Neural cell (in vitro differentiated cells): ENCODE results near the gene LPIN2.
"Not testable (repeated sequence)": the region's sequence is repeated elsewhere in the genome, so short reads cannot be mapped to it uniquely, and the experiment has no call there.

Source experiments
- EP300 ChIP-seq: fragments of 450-650 bp; conservative IDR thresholded peaks from 2 replicates; pipeline ENCODE4 v1.6.1; 2014; ENCODE audit warnings: antibody characterized with exemption, mild to moderate bottlenecking, moderate library complexity; ENCODE audit not compliant: poor library complexity, severe bottlenecking
- EZH2 ChIP-seq: fragments of 200-600, 300-800 bp; shearing (Covaris generic), sonication (generic); IDR thresholded peaks from 2 replicates; pipeline ENCODE4 v1.6.1; 2014; ENCODE audit warnings: antibody characterized with exemption, low read length, borderline replicate concordance, mild to moderate bottlenecking; ENCODE audit not compliant: insufficient read depth, poor library complexity, severe bottlenecking
- MXI1 ChIP-seq: fragments of 450-650 bp; conservative IDR thresholded peaks from 2 replicates; pipeline ENCODE4 v1.6.1; 2014; ENCODE audit warnings: antibody characterized with exemption, mild to moderate bottlenecking; ENCODE audit not compliant: poor library complexity, severe bottlenecking
- REST ChIP-seq: IDR thresholded peaks from 2 replicates; pipeline ENCODE4 v1.6.1; 2012; ENCODE audit warnings: borderline replicate concordance
- SMC3 ChIP-seq: fragments of 450-650 bp; conservative IDR thresholded peaks from 2 replicates; pipeline ENCODE4 v1.6.1; 2014; ENCODE audit warnings: antibody characterized with exemption, mild to moderate bottlenecking, moderate library complexity; ENCODE audit not compliant: poor library complexity
- TAF1 ChIP-seq: IDR thresholded peaks from 2 replicates; pipeline ENCODE4 v1.6.1; 2012; ENCODE audit warnings: low read depth
- TF ChIP-seq, protein P1 (sequence below): fragments of 450-650 bp; IDR thresholded peaks from 2 replicates; pipeline ENCODE4 v1.5.1; 2014; ENCODE audit warnings: antibody characterized with exemption, mild to moderate bottlenecking, moderate library complexity; ENCODE audit not compliant: poor library complexity, severe bottlenecking

GRCh38 chr18:3023603-3024002, 10.7 kb upstream of the LPIN2 start:
- TF ChIP-seq, protein P1, sequence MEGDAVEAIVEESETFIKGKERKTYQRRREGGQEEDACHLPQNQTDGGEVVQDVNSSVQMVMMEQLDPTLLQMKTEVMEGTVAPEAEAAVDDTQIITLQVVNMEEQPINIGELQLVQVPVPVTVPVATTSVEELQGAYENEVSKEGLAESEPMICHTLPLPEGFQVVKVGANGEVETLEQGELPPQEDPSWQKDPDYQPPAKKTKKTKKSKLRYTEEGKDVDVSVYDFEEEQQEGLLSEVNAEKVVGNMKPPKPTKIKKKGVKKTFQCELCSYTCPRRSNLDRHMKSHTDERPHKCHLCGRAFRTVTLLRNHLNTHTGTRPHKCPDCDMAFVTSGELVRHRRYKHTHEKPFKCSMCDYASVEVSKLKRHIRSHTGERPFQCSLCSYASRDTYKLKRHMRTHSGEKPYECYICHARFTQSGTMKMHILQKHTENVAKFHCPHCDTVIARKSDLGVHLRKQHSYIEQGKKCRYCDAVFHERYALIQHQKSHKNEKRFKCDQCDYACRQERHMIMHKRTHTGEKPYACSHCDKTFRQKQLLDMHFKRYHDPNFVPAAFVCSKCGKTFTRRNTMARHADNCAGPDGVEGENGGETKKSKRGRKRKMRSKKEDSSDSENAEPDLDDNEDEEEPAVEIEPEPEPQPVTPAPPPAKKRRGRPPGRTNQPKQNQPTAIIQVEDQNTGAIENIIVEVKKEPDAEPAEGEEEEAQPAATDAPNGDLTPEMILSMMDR: not testable (repeated sequence)
- TF ChIP-seq REST, EP300, EZH2, TAF1, SMC3, MXI1: not testable (repeated sequence)
